Muscle layer of colon (tissue), 2 donors: ENCODE data around the gene NKPD1.

Experiments
- H3K27ac ChIP-seq: one replicate; pipeline ENCODE4 v1.7.0; 2013; ENCODE audit warnings: low read depth, mild to moderate bottlenecking, low read length, moderate library complexity
- H3K27me3 ChIP-seq, 2 donors: one replicate each; pipeline ENCODE4 v1.7.0; 2013; ENCODE audit warnings: low read length in 2 of 2, mild to moderate bottlenecking in 2 of 2; ENCODE audit not compliant: insufficient read depth in 2 of 2, control insufficient read depth in 1 of 2
- H3K36me3 ChIP-seq: one replicate; pipeline ENCODE4 v1.7.0; 2013; ENCODE audit warnings: mild to moderate bottlenecking, low read length; ENCODE audit not compliant: insufficient read depth
- H3K4me1 ChIP-seq: one replicate; pipeline ENCODE4 v1.7.0; 2013; ENCODE audit warnings: mild to moderate bottlenecking, low read length; ENCODE audit not compliant: insufficient read depth
- H3K4me3 ChIP-seq, 2 donors: one replicate each; pipeline ENCODE4 v1.7.0; 2013; ENCODE audit warnings: low read length in 2 of 2, low read depth in 1 of 2, mild to moderate bottlenecking in 1 of 2, moderate library complexity in 1 of 2
- H3K9ac ChIP-seq: one replicate; pipeline ENCODE4 v1.7.0; 2013; ENCODE audit warnings: low read length
- H3K9me3 ChIP-seq: one replicate; pipeline ENCODE4 v1.7.0; 2013; ENCODE audit warnings: mild to moderate bottlenecking, low read length
- donor health status: abdominal sarcoma.
- donor health status: Adenocarcinoma of cecum.

The NKPD1 gene

GRCh38 chr19:45172173-45172572, 11.4 kb upstream of the NKPD1 start:
- Histone ChIP-seq H3K4me3 (no peak overlapping the region), H3K9me3 (no peaks in the 10 kb centered on the region), H3K27me3 (no peaks in the 10 kb centered on the region), H3K27ac (no peak overlapping the region), H3K9ac (no peak overlapping the region), H3K4me1 (peaks cover 1% of the 10 kb centered on the region), H3K36me3 (no peaks in the 10 kb centered on the region)

DNA sequence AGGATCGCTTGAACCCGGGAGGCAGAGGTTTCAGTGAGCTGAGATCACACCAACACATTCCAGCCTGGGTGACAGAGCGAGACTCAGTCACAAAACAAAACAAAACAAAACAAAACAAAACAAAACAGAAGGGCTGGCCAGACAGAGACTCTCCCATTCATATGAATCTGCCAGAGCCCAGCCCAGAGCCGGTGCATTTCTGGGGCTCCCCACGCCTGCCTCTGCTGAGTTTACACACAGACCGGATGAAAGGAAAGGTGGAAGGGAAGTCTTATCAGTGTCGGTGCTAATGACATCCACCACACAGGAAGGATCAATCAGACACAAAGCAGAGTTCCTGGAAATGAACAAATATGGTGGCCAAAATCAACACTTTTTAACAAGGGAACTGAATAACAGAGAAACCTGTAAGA, 10.4 kb upstream of the NKPD1 start:
- H3K4me1 ChIP-seq: no peaks in the 10 kb centered on the region
- H3K9ac ChIP-seq: no peak overlapping the region
- no peaks in the 10 kb centered on the region for H3K36me3 ChIP-seq
- H3K27ac ChIP-seq: no peak overlapping the region
- H3K9me3 ChIP-seq: no peaks in the 10 kb centered on the region
- no peaks in the 10 kb centered on the region for H3K27me3 ChIP-seq
- H3K4me3 ChIP-seq: no peak overlapping the region

- no peak overlapping the region for H3K9ac ChIP-seq
- H3K27ac ChIP-seq: no peak overlapping the region
- H3K4me3 ChIP-seq: no peak overlapping the region
- no peaks in the 10 kb centered on the region for H3K36me3 ChIP-seq
- H3K27me3 ChIP-seq: no peaks in the 10 kb centered on the region
- H3K4me1 ChIP-seq: no peaks in the 10 kb centered on the region
- H3K9me3 ChIP-seq: no peaks in the 10 kb centered on the region
These were observed 9.6 kb upstream of the NKPD1 start for GRCh38 chr19:45170146-45171106.

- no peaks in the 10 kb centered on the region for H3K9me3 ChIP-seq
- no peaks in the 10 kb centered on the region for H3K27me3 ChIP-seq
- H3K4me3 ChIP-seq: no peak overlapping the region
- no peaks in the 10 kb centered on the region for H3K4me1 ChIP-seq
- no peak overlapping the region for H3K9ac ChIP-seq
- no peaks in the 10 kb centered on the region for H3K36me3 ChIP-seq
- H3K27ac ChIP-seq: no peak overlapping the region
These were observed 8.8 kb upstream of the NKPD1 start for GRCh38 chr19:45169602-45170001.

DNA sequence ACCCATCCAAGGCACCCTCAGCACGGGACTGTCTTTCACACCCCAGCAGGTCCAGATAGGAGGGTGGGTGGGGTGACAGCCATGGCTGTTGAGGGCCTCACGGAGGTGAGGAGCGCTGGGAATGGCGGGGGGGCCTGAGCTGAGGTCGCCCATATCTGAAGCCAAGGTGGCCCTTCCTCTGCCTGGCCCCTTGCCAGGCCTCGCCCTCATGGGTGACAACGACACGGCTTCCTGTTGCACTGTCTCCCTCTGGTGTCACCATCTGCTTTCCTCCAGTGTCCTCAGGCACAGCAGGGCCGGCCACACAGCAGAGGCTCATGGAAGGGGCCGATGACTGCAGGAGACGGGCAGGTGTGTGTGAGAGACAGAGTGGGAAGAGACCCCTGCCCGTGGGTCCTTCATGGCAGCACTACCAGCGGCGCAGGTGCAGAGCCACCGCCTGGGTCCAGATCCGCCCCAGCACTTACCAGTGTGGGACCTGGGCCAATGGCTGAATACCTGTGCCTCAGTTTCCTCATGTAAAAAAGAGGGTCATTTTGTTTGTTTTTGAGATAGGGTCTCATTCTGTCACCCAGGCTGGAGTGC, 8.1 kb upstream of the NKPD1 start:
- Histone ChIP-seq H3K9ac (no peak overlapping the region), H3K27me3 (no peaks in the 10 kb centered on the region), H3K4me1 (no peaks in the 10 kb centered on the region), H3K36me3 (no peaks in the 10 kb centered on the region), H3K27ac (no peak overlapping the region), H3K9me3 (no peaks in the 10 kb centered on the region), H3K4me3 (no peak overlapping the region)

DNA sequence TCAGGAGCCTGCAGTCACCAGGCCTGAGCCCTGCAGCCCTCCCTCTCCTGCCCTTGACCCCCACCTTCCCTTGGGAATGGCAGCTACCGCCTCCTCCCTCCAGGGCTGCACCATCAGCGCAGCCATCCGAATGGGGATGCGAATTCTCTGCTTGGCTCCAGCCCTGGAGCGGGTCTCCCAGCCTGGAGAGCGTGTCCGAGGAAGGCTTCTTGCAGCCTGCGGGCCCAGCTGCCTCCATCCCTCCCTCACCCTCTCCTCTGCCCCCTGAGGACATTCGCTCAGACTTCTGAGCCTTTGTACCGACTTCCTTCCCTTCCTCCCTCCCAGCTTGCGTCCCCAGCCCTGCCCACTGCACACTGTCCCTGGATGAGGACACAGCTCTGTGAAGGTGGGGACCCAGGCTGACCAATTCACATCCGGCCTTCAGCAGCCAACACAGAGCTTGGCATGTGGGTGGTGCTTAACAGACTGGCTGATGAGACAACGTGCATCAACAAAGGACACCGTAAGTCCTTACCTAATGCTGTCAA, 6.0 kb upstream of the NKPD1 start:
- H3K9me3 ChIP-seq: no peaks in the 10 kb centered on the region
- H3K9ac ChIP-seq: no peak overlapping the region
- H3K27me3 ChIP-seq: peaks cover 0 to 7% of the 10 kb centered on the region in 2 donors
- H3K4me1 ChIP-seq: no peaks in the 10 kb centered on the region
- H3K36me3 ChIP-seq: no peaks in the 10 kb centered on the region
- H3K27ac ChIP-seq: no peak overlapping the region
- no peak overlapping the region for H3K4me3 ChIP-seq

DNA sequence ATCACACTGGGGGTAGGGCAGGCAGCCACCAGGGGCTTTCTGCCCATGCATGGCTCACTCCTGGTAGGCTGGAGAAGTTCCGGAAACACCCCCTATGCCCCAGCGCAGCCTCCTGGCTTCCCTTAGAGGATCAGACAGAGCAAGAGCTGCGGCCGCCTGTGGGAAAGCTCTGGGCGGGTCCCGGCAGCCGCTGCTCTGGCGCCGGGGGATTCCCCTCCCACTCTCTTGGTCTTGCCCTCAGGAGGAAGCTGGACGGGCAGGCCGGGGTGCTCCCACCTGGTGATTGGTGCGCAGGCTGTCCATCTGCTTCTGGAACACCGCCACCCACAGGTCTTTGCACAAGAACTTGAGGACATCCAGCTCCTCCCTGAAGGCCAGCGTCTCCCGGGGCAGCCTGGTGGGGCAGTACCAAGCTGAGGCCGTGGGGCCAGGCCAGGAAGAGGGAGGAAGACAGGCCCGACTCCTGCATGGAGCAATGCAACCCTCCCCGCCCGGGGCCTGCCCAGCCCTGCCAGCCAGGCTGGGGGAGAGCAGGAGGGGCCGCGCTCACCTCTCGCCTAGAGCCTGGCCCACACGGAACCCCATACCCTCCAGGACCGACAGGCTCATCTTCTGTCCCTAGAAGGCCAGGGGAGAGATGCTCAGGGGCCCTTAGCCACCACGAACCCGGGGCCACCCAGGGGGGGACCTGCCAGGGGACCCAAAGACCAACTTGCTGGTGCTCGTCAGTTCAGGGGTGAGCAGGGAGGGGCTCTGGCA, 4.0 kb upstream of the NKPD1 start:
- Histone ChIP-seq H3K36me3 (no peaks in the 10 kb centered on the region), H3K9ac (no peak overlapping the region), H3K4me1 (no peaks in the 10 kb centered on the region), H3K4me3 (no peak overlapping the region), H3K9me3 (no peaks in the 10 kb centered on the region), H3K27me3 (peaks cover 0 to 27% of the 10 kb centered on the region in 2 donors), H3K27ac (no peak overlapping the region)

DNA sequence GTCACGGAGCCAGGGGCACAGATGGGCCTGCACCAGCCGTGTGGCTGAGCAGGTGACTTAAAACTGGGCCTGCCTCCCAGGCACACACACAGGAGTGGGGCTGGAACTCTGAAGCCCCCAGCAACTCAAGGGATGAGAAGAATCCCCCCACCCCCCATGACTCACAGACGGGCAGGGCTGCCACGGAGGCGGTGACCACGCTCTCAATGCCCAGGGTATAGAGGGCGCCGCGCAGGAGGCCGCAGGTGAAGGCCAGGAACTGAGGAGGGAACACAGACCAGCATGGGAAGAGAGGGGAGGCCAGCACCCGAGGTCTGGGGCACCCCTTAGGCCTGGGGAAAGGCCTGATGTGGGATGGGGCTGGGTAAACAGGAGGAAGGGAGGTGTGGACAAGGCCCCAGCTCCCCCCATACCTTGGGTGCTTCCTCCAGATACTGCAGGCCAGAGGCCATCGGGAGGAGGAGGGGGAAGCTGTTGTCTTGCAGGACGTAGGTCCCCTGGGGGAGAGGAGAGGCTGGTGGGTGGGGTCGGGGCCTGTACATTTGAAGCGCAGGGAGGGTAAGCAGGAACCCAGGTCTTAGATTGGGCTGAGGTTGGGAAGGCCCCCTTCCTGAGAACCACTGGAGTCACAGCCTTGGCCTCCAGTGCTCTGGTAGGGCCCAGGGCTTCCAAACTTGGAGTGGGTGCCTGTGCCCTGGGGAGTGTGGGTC, 3.1 kb upstream of the NKPD1 start:
- Histone ChIP-seq H3K4me1 (no peaks in the 10 kb centered on the region), H3K36me3 (no peaks in the 10 kb centered on the region), H3K27me3 (peaks cover 0 to 36% of the 10 kb centered on the region in 2 donors), H3K27ac (no peak overlapping the region), H3K9me3 (no peaks in the 10 kb centered on the region), H3K9ac (no peak overlapping the region), H3K4me3 (no peak overlapping the region)

- H3K4me1 ChIP-seq: no peaks in the 10 kb centered on the region
- peaks cover 0 to 43% of the 10 kb centered on the region in 2 donors for H3K27me3 ChIP-seq
- H3K4me3 ChIP-seq: no peak overlapping the region
- no peaks in the 10 kb centered on the region for H3K9me3 ChIP-seq
- H3K36me3 ChIP-seq: no peaks in the 10 kb centered on the region
- H3K27ac ChIP-seq: no peak overlapping the region
- H3K9ac ChIP-seq: no peak overlapping the region
These were observed 2.4 kb upstream of the NKPD1 start for GRCh38 chr19:45163156-45163555.

DNA sequence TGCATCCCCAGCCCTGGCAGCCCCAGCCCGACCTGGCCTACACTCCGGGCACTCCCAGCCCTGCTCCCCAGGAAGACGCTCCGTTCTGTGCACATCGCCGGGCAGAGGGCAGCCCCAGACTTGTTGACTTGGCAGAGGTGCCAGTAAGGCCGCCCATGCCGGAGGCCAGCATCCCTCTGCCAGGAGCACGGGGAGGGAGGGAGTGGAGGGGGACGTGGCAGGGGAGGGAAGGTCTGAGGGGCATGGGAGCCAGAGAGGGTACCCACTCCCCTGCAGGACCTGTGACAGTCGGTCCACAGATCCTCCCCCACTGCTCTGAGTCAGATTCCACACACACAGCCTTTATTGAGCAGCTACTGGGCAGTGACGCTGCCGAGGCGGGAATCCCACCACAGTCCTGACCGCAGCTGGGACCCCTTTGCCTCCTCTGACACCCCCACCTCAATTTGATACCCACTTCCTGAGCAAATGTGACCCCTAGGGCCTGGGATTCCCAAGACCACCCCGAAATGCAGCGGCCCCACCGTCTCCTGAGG, 1.9 kb upstream of the NKPD1 start:
- Histone ChIP-seq H3K4me1 (no peaks in the 10 kb centered on the region), H3K36me3 (no peaks in the 10 kb centered on the region), H3K4me3 (no peak overlapping the region), H3K9me3 (no peaks in the 10 kb centered on the region), H3K27ac (no peak overlapping the region), H3K27me3 (peaks cover 0 to 47% of the 10 kb centered on the region in 2 donors), H3K9ac (no peak overlapping the region)
